HCT116 (cell line): ENCODE data around the gene UBQLN1. TPM values are rescaled to one million over a fixed set of nuclear protein-coding genes. Genes with fewer than 3 reads are reported as not detected.

Experiments
- ATAC-seq: fragments of 200-7000 bp; cut with Tn5 transposase; 2 replicates; pipeline ENCODE4 v1.9.1; 2020; ENCODE audit warnings: mild to moderate bottlenecking, moderate library complexity
- BruUV-seq: library from RNA; stranded (reverse); fragments of 400-500 nt; replicated peaks from 2 replicates; lab custom pipeline; 2021; lab: Mats Ljungman, UMichigan
- CTCF ChIA-PET: fragments of 300-600 bp; sonication (Branson Sonifier 250); formaldehyde crosslinking; loops from one replicate; lab custom pipeline; 2021; ENCODE audit warnings: antibody characterized with exemption; lab: Charles Lee
- POLR2A ChIA-PET: fragments of 300-600, 350-600 bp; sonication (Branson Sonifier 250); formaldehyde crosslinking; loops from one replicate; lab custom pipeline; 2021; ENCODE audit warnings: antibody characterized with exemption; lab: Charles Lee
- RAD21 ChIA-PET, 2 experiments: fragments of 300-600 bp; sonication (Branson Sonifier 250); formaldehyde crosslinking; loops; one replicate each; lab custom pipeline; 2023; ENCODE audit warnings: low total read pairs in 2 of 2; ENCODE audit not compliant: uncharacterized antibody in 2 of 2, unreplicated experiment in 2 of 2, low non-redundant PET in 1 of 2; lab: Charles Lee
- DNase-seq: peaks from one replicate; pipeline ENCODE4 v3.0.0-alpha.2; 2010; ENCODE audit warnings: low read depth, low spot score
- H2AFZ ChIP-seq: fragments of 200-600 bp; shearing (Covaris generic), sonication (generic); 2 replicates; pipeline ENCODE4 v1.6.1; 2017; ENCODE audit warnings: low read depth, mixed run types, mixed read lengths, antibody characterized with exemption, low read length; ENCODE audit not compliant: poor library complexity, severe bottlenecking
- H3K27ac ChIP-seq: 2 replicates; pipeline ENCODE4 v1.5.1; 2012; ENCODE audit warnings: low read depth, low read length
- H3K27me3 ChIP-seq: fragments of 200-600 bp; sonication (generic); 2 replicates; pipeline ENCODE4 v1.6.1; 2016; ENCODE audit warnings: mixed run types, low read length, mixed read lengths; ENCODE audit not compliant: insufficient read depth
- H3K36me3 ChIP-seq, 2 experiments: fragments of 200-500 bp in 1 of 2; fragments of 200-600 bp in 1 of 2; sonication (Bioruptor generic) in 1 of 2; sonication (generic) in 1 of 2; 2 replicates each; pipeline versions ENCODE4 v1.5.1 to v1.6.1; 2014 to 2016; ENCODE audit warnings: low read length in 2 of 2, inconsistent platforms in 1 of 2, mixed read lengths in 1 of 2, mixed run types in 1 of 2; ENCODE audit not compliant: insufficient read depth in 2 of 2, control insufficient read depth in 1 of 2
- H3K4me1 ChIP-seq, 2 experiments: fragments of 200-600 bp in 1 of 2; sonication (generic) in 1 of 2; 2 replicates each; pipeline versions ENCODE4 v1.5.1 to v1.6.1; 2012 to 2017; ENCODE audit warnings: low read length in 2 of 2, inconsistent platforms in 1 of 2, mild to moderate bottlenecking in 1 of 2, mixed read lengths in 1 of 2, mixed run types in 1 of 2, moderate library complexity in 1 of 2; ENCODE audit not compliant: insufficient read depth in 2 of 2, control insufficient read depth in 1 of 2
- H3K4me2 ChIP-seq: fragments of 200-600 bp; sonication (generic); 2 replicates; pipeline ENCODE4 v1.6.1; 2017; ENCODE audit warnings: mixed run types, low read length, mixed read lengths
- H3K4me3 ChIP-seq, 2 experiments: fragments of 200-600 bp in 1 of 2; sonication (generic) in 1 of 2; replicated peaks in 1 of 2; 2 replicates each; pipeline ENCODE4 v1.5.1; 2011 to 2016; ENCODE audit warnings: low read length in 2 of 2, control low read depth in 1 of 2, low read depth in 1 of 2, mild to moderate bottlenecking in 1 of 2, mixed read lengths in 1 of 2, mixed run types in 1 of 2
- H3K79me2 ChIP-seq: fragments of 200-600 bp; sonication (generic); 2 replicates; pipeline ENCODE4 v1.6.1; 2017; ENCODE audit warnings: mild to moderate bottlenecking, mixed run types, low read length, moderate library complexity, mixed read lengths; ENCODE audit not compliant: insufficient read depth
- H3K9ac ChIP-seq: fragments of 200-600 bp; sonication (generic); 2 replicates; pipeline ENCODE4 v1.6.1; 2016; ENCODE audit warnings: low read length, mixed read lengths
- H3K9me2 ChIP-seq: fragments of 200-600 bp; sonication (generic), shearing (Covaris generic); 2 replicates; pipeline ENCODE4 v1.6.1; 2017; ENCODE audit warnings: mixed run types, mild to moderate bottlenecking, moderate library complexity; ENCODE audit not compliant: insufficient read depth
- H3K9me3 ChIP-seq, 2 experiments: fragments of 200-500 bp in 1 of 2; fragments of 200-600 bp in 1 of 2; sonication (Bioruptor generic) in 1 of 2; sonication (generic) in 1 of 2; 2 replicates each; pipeline ENCODE4 v1.6.1; 2014 to 2017; ENCODE audit warnings: low read length in 2 of 2, mixed read lengths in 2 of 2, inconsistent platforms in 1 of 2, low read depth in 1 of 2, mild to moderate bottlenecking in 1 of 2, mixed run types in 1 of 2, moderate library complexity in 1 of 2; ENCODE audit not compliant: control insufficient read depth in 1 of 2, insufficient read depth in 1 of 2
- H4K20me1 ChIP-seq: fragments of 200-600 bp; sonication (generic), shearing (Covaris generic); 2 replicates; pipeline ENCODE4 v1.6.1; 2017; ENCODE audit warnings: mixed run types, mild to moderate bottlenecking, moderate library complexity; ENCODE audit not compliant: insufficient read depth
- ATF3 ChIP-seq: IDR thresholded peaks from 2 replicates; pipeline ENCODE4 v1.6.1; 2012
- CBX3 ChIP-seq: IDR thresholded peaks from 2 replicates; pipeline ENCODE4 v1.6.1; 2012; ENCODE audit warnings: low read depth
- CEBPB ChIP-seq: IDR thresholded peaks from 2 replicates; pipeline ENCODE4 v1.6.1; 2012; ENCODE audit warnings: low read depth
- EGR1 ChIP-seq: IDR thresholded peaks from 2 replicates; pipeline ENCODE4 v1.6.1; 2012; ENCODE audit warnings: low read depth
- EZH2 ChIP-seq: fragments of 200-600 bp; sonication (generic); IDR thresholded peaks from 2 replicates; pipeline ENCODE4 v1.6.1; 2017; ENCODE audit warnings: antibody characterized with exemption, mixed run types
- EZH2phosphoT487 ChIP-seq: fragments of 200-600 bp; IDR thresholded peaks from 2 replicates; pipeline ENCODE4 v1.6.1; 2018; ENCODE audit warnings: antibody characterized with exemption, borderline replicate concordance
- FOSL1 ChIP-seq: IDR thresholded peaks from 2 replicates; pipeline ENCODE4 v1.6.1; 2012; ENCODE audit warnings: low read depth
- JUND ChIP-seq: IDR thresholded peaks from 2 replicates; pipeline ENCODE4 v1.6.1; 2012
- SRF ChIP-seq: IDR thresholded peaks from 2 replicates; pipeline ENCODE4 v1.6.1; 2012; ENCODE audit warnings: low read depth
- YY1 ChIP-seq: IDR thresholded peaks from 2 replicates; pipeline ENCODE4 v1.6.1; 2011; ENCODE audit warnings: low read length, low read depth, moderate library complexity, mild to moderate bottlenecking; ENCODE audit not compliant: insufficient replicate concordance; ENCODE audit errors: extremely low read depth
- ZFX ChIP-seq: fragments of 450-650 bp; IDR thresholded peaks from 2 replicates; pipeline ENCODE4 v1.6.1; 2017
- ZNF274 ChIP-seq: fragments of 200-500 bp; sonication (Bioruptor generic); IDR thresholded peaks from 2 replicates; pipeline ENCODE4 v1.6.1; 2014; ENCODE audit warnings: mild to moderate bottlenecking, low read depth, low read length, inconsistent platforms
- intact Hi-C: fragments of 100-400 bp; cut with micrococcal nuclease; formaldehyde crosslinking; loops from 2 replicates; pipeline ENCODE4 v1.10.0; 2022
- total RNA-seq: library from RNA; stranded (reverse); gene quantifications from one replicate; pipeline ENCODE4 v1.2.1, GENCODE V29; 2021; ENCODE audit not compliant: unreplicated experiment
- TF ChIP-seq, protein P1 (sequence below), 3 experiments: fragments of 200-600 bp in 1 of 3; sonication (generic) in 1 of 3; IDR thresholded peaks in 2 of 3; conservative IDR thresholded peaks in 1 of 3; 2 replicates each; pipeline ENCODE4 v1.5.1; 2012 to 2017; ENCODE audit warnings: low read depth in 2 of 3, low read length in 2 of 3, antibody characterized with exemption in 1 of 3, borderline replicate concordance in 1 of 3, control low read depth in 1 of 3, mild to moderate bottlenecking in 1 of 3, mixed read lengths in 1 of 3, mixed run types in 1 of 3, moderate library complexity in 1 of 3; ENCODE audit not compliant: insufficient read depth in 1 of 3
- TF ChIP-seq, protein P2 (sequence below): IDR thresholded peaks from 2 replicates; pipeline ENCODE4 v1.6.1; 2012; ENCODE audit warnings: low read depth

Gene UBQLN1
- total RNA-seq, 1 experiment from 2014 or later: 128 TPM

DNA sequence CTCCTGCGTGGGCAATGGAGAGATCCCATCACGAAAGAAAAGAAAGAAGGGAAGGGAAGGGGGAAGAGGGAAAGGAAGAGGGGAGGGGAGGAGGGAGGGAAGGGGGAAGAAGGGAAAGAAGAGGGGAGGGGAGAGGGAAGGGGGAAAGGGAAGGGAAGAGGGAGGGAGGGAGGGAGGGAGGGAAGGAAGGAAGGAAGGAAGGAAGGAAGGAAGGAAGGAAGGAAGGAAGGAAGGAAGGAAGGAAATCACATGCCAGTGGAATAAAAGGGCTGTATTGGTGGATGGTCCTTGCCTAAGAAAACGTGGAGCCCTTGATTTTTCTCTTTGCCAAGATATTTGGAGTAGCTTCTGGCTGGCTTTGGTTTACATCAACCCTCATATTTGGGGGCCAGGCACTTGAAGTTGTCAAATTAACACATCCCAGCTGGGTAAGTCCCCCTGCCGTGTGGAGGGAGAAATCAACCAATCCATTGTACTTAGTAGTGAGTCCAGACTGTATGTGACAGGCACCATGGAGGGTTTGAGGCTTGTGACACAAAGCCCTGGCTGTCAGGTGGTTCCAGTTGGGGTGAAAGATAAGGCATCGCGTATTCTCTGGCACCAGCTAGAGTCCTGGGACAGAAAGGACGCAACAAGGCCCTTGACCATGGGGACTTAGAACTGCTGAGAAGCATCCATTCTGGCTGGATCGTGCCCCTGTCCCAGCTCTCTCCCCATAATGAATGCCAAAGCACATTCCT, 61.1 kb downstream of the UBQLN1 start:
- Histone ChIP-seq H3K79me2 (no peaks in the 10 kb centered on the region; the same call in 1 of the 2 replicates), H2AFZ (no peak overlapping the region), H3K9ac (no peak overlapping the region), H3K4me2 (no peak overlapping the region), H4K20me1 (no peaks in the 10 kb centered on the region), H3K9me2 (no peaks in the 10 kb centered on the region), H3K27ac (no peak overlapping the region), H3K4me1 (no peaks in the 10 kb centered on the region), H3K4me3 (no peak overlapping the region), H3K27me3 (no peaks in the 10 kb centered on the region), H3K36me3 (peaks cover 2 to 3% of the 10 kb centered on the region in 2 experiments; a peak in 2 of 4 replicates), H3K9me3 (no peaks in the 10 kb centered on the region)
- ChIA-PET CTCF (no interaction called here), RAD21 (interaction anchor here in 1 of 2 experiments (0.6 kb wide), 1 partner anchor 1087 kb away, joined by 3 read pairs; no protein-coding TSS in a partner anchor), POLR2A (no interaction called here)
- BruUV-seq: no TSS peak
- ATAC-seq (no peak), DNase-seq (no peak)
- TF ChIP-seq, protein P1, sequence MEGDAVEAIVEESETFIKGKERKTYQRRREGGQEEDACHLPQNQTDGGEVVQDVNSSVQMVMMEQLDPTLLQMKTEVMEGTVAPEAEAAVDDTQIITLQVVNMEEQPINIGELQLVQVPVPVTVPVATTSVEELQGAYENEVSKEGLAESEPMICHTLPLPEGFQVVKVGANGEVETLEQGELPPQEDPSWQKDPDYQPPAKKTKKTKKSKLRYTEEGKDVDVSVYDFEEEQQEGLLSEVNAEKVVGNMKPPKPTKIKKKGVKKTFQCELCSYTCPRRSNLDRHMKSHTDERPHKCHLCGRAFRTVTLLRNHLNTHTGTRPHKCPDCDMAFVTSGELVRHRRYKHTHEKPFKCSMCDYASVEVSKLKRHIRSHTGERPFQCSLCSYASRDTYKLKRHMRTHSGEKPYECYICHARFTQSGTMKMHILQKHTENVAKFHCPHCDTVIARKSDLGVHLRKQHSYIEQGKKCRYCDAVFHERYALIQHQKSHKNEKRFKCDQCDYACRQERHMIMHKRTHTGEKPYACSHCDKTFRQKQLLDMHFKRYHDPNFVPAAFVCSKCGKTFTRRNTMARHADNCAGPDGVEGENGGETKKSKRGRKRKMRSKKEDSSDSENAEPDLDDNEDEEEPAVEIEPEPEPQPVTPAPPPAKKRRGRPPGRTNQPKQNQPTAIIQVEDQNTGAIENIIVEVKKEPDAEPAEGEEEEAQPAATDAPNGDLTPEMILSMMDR (IDR thresholded peaks at IDR 0.05 in 2 of 3, conservative IDR thresholded peaks at IDR 0.05 in 1 of 3; ENCODE audit: borderline replicate concordance in 1 of 3, insufficient read depth in 1 of 3, low read depth in 2 of 3, low read length in 2 of 3): no peak
- no peak for TF ChIP-seq SRF
- no peak for TF ChIP-seq ATF3
- TF ChIP-seq CBX3: no peak
- no peak for TF ChIP-seq YY1
- no peak for TF ChIP-seq EGR1
- no peak for TF ChIP-seq JUND
- TF ChIP-seq FOSL1: no peak
- TF ChIP-seq, protein P2, sequence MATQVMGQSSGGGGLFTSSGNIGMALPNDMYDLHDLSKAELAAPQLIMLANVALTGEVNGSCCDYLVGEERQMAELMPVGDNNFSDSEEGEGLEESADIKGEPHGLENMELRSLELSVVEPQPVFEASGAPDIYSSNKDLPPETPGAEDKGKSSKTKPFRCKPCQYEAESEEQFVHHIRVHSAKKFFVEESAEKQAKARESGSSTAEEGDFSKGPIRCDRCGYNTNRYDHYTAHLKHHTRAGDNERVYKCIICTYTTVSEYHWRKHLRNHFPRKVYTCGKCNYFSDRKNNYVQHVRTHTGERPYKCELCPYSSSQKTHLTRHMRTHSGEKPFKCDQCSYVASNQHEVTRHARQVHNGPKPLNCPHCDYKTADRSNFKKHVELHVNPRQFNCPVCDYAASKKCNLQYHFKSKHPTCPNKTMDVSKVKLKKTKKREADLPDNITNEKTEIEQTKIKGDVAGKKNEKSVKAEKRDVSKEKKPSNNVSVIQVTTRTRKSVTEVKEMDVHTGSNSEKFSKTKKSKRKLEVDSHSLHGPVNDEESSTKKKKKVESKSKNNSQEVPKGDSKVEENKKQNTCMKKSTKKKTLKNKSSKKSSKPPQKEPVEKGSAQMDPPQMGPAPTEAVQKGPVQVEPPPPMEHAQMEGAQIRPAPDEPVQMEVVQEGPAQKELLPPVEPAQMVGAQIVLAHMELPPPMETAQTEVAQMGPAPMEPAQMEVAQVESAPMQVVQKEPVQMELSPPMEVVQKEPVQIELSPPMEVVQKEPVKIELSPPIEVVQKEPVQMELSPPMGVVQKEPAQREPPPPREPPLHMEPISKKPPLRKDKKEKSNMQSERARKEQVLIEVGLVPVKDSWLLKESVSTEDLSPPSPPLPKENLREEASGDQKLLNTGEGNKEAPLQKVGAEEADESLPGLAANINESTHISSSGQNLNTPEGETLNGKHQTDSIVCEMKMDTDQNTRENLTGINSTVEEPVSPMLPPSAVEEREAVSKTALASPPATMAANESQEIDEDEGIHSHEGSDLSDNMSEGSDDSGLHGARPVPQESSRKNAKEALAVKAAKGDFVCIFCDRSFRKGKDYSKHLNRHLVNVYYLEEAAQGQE: no peak
- TF ChIP-seq EZH2: no peak
- TF ChIP-seq ZFX: no peak
- TF ChIP-seq EZH2phosphoT487: no peak
- no peak for TF ChIP-seq CEBPB
- TF ChIP-seq ZNF274: no peak
- intact Hi-C loops: loop anchor here (2.0 kb wide), 1 partner anchor 446 kb away; no protein-coding TSS in a partner anchor
